ENCODE measurements around the gene CBX5. TPM values are rescaled to one million over a fixed set of nuclear protein-coding genes. Genes with fewer than 3 reads are reported as not detected.

The CBX5 gene
- total RNA-seq, 1 donor from 2014 or later, result 111 TPM

DNA sequence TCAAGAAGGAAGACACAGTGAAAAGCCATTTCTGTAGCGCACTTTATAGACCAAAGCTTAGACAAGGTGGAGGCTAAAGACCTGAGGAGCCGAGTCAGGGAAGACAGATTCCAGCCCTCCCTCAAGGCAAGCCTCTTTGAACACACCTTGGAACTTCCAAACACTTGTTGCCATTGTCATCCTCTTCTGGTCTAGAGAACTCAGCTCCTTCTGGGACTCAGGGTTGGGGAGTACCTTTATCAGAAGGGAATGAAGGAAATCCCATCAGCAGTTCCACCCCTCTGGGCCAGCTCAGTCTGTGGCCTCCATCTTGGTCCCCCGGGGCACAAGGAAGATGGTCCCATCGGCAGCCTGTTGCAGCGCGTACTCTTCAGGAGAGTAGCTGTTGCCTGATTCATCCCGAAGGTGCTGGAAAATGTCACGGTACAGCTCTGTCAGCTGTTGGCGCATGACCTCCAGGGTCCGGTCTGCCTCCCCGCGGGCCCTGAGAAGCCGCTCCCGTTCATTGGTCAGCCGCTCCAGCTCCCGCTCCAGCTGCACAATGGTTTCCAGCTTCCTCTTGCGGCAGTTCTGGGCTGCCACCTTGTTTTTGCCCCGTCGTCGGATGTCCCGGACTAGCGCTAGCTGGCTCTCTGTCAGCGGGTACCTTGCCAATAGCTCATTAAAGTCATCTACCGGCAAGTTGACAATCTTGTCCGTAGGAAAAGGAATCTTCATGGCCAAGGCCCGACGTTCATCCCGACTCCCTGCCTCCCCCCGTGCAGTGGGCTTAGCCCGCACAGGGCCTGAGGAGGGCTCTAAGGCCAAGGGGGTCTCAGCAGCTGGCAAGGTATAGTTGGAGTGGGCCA lies 12.4 kb upstream of the CBX5 start:
- Histone ChIP-seq H3K9me3 (ENCODE audit: insufficient read depth, low read depth, low read length) (no peaks in the 10 kb centered on the region), H4K20me1 (ENCODE audit: insufficient read depth, low read length) (peaks cover 24% of the 10 kb centered on the region), H3K4me2 (ENCODE audit: low read length) (no peak overlapping the region), H3K79me2 (ENCODE audit: insufficient read depth, low read length) (no peaks in the 10 kb centered on the region), H3K4me1 (ENCODE audit: insufficient read depth, low read length) (no peaks in the 10 kb centered on the region), H3K9ac (ENCODE audit: low read length) (no peak overlapping the region), H3K4me3 (ENCODE audit: insufficient read depth, low read depth, low read length) (no peak overlapping the region), H3K27ac (ENCODE audit: low read depth, low read length) (no peak overlapping the region), H3K36me3 (ENCODE audit: insufficient read depth, low read length) (peaks cover 6% of the 10 kb centered on the region), H3K27me3 (ENCODE audit: insufficient read depth, low read length) (no peaks in the 10 kb centered on the region), H2AFZ (ENCODE audit: low read depth, low read length) (no peak overlapping the region)
- H3K9me3 Mint-ChIP-seq (ENCODE audit: unreplicated experiment), result no peaks in the 10 kb centered on the region
- DNase-seq (ENCODE audit: low read depth) (no peak), FAIRE-seq (no peak)
- TF ChIP-seq, protein P1, sequence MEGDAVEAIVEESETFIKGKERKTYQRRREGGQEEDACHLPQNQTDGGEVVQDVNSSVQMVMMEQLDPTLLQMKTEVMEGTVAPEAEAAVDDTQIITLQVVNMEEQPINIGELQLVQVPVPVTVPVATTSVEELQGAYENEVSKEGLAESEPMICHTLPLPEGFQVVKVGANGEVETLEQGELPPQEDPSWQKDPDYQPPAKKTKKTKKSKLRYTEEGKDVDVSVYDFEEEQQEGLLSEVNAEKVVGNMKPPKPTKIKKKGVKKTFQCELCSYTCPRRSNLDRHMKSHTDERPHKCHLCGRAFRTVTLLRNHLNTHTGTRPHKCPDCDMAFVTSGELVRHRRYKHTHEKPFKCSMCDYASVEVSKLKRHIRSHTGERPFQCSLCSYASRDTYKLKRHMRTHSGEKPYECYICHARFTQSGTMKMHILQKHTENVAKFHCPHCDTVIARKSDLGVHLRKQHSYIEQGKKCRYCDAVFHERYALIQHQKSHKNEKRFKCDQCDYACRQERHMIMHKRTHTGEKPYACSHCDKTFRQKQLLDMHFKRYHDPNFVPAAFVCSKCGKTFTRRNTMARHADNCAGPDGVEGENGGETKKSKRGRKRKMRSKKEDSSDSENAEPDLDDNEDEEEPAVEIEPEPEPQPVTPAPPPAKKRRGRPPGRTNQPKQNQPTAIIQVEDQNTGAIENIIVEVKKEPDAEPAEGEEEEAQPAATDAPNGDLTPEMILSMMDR (IDR thresholded peaks at IDR 0.05; ENCODE audit: insufficient read depth, low read depth, low read length), result no peak
- TF ChIP-seq EZH2 (IDR thresholded peaks at IDR 0.05; ENCODE audit: insufficient read depth, low read length), result no peak
- peaks cover 2% of the 10 kb centered on the region for H3K4me1 Mint-ChIP-seq (ENCODE audit: low read depth, unreplicated experiment)
- H3K36me3 Mint-ChIP-seq (ENCODE audit: low read depth, unreplicated experiment), result peaks cover 2% of the 10 kb centered on the region
- no peak overlapping the region for H3K4me3 Mint-ChIP-seq (ENCODE audit: unreplicated experiment)
- peaks cover 13% of the 10 kb centered on the region for H3K27me3 Mint-ChIP-seq (ENCODE audit: low read depth, unreplicated experiment)
- no peak overlapping the region for H3K27ac Mint-ChIP-seq (ENCODE audit: unreplicated experiment)

DNA sequence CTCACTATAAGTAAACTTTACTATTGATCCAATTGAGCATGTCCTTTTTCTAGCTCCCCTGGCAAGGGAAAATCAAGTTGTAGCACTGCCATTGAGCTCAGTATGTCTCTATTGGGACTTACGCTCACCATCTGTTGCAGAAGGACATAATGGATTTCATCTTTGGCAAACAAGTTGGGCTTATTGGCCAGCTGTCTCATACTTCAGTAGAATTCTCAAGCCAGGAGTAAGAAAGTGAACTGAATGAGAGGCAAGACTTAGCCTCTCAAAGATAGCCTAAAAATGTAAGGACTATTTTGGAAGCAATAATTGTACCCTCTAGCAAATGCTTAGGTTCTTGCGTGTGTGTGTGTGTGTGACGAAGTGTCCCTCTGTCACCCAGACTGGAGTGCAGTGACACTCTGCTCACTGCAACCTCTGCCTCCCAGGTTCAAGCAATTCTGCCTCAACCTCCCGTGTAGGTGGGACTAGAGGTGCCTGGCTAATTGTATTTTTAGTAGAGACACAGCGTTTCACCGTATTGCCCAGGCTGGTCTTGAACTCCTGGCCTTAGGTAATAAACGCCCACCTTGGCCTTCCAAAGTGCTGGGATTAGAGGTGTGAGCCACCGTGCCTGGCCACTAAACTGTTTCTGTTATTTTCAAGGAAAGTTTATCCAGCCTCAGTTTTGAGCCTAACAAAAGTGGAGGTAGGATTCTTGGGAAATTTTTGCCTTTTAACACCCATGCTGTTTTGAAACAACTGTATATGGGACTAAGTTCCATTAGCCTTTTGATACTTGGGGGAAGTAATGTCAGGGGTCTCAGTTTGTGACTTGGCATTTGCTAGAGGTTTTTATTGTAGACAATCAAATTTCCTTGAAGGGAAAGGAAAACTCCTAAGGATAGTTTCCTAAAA lies 7.6 kb upstream of the CBX5 start:
- Histone ChIP-seq H3K27ac (ENCODE audit: low read depth, low read length) (no peak overlapping the region), H3K4me1 (ENCODE audit: insufficient read depth, low read length) (peaks cover 20% of the 10 kb centered on the region), H3K79me2 (ENCODE audit: insufficient read depth, low read length) (peaks cover 27% of the 10 kb centered on the region), H3K36me3 (ENCODE audit: insufficient read depth, low read length) (peaks cover 47% of the 10 kb centered on the region), H2AFZ (ENCODE audit: low read depth, low read length) (no peak overlapping the region), H3K4me2 (ENCODE audit: low read length) (no peak overlapping the region), H3K4me3 (ENCODE audit: insufficient read depth, low read depth, low read length) (no peak overlapping the region), H4K20me1 (ENCODE audit: insufficient read depth, low read length) (peaks cover 72% of the 10 kb centered on the region), H3K27me3 (ENCODE audit: insufficient read depth, low read length) (no peaks in the 10 kb centered on the region), H3K9me3 (ENCODE audit: insufficient read depth, low read depth, low read length) (no peaks in the 10 kb centered on the region), H3K9ac (ENCODE audit: low read length) (no peak overlapping the region)
- no peak for TF ChIP-seq EZH2 (IDR thresholded peaks at IDR 0.05; ENCODE audit: insufficient read depth, low read length)
- TF ChIP-seq, protein P1 (IDR thresholded peaks at IDR 0.05; ENCODE audit: insufficient read depth, low read depth, low read length), result no peak
- DNase-seq (ENCODE audit: low read depth), result no peak
- H3K4me3 Mint-ChIP-seq (ENCODE audit: unreplicated experiment), result no peak overlapping the region
- no peaks in the 10 kb centered on the region for H3K27me3 Mint-ChIP-seq (ENCODE audit: low read depth, unreplicated experiment)
- H3K27ac Mint-ChIP-seq (ENCODE audit: unreplicated experiment), result no peak overlapping the region
- peaks cover 26% of the 10 kb centered on the region for H3K36me3 Mint-ChIP-seq (ENCODE audit: low read depth, unreplicated experiment)
- no peak for FAIRE-seq
- H3K9me3 Mint-ChIP-seq (ENCODE audit: unreplicated experiment), result no peaks in the 10 kb centered on the region
- H3K4me1 Mint-ChIP-seq (ENCODE audit: low read depth, unreplicated experiment), result peaks cover 32% of the 10 kb centered on the region

Measured in astrocyte (in vitro differentiated cells and primary cell).